ENCODE results near the gene BCAP29. TPM values are rescaled to one million over a fixed set of nuclear protein-coding genes. Genes with fewer than 3 reads are reported as not detected.

BCAP29 gene
- total RNA-seq, 4 donors from 2014 or later, result 36.9 to 107 (median 64.3) TPM

DNA sequence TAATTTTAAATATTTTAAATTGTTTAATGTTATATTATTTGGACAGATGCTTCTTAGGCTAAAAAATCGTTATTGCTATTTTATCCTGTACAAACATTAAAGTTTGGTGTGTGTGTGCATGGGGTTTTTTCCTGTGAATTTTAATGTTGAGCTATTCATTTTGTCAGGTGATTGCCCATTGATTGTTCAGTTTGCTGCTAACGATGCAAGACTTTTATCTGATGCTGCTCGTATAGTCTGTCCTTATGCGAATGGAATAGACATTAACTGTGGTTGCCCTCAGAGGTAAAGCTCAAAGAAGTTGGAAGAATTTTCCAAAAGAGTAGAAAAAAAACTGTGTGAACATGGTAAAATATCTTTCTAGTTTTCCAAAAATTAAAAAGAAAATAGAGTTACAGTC is 6.5 kb upstream of the BCAP29 start:
- H3K27me3 ChIP-seq, result no peaks in the 10 kb centered on the region
- DNase-seq (ENCODE audit: low spot score in 2 of 2), result no peak
- TF ChIP-seq, protein P1, sequence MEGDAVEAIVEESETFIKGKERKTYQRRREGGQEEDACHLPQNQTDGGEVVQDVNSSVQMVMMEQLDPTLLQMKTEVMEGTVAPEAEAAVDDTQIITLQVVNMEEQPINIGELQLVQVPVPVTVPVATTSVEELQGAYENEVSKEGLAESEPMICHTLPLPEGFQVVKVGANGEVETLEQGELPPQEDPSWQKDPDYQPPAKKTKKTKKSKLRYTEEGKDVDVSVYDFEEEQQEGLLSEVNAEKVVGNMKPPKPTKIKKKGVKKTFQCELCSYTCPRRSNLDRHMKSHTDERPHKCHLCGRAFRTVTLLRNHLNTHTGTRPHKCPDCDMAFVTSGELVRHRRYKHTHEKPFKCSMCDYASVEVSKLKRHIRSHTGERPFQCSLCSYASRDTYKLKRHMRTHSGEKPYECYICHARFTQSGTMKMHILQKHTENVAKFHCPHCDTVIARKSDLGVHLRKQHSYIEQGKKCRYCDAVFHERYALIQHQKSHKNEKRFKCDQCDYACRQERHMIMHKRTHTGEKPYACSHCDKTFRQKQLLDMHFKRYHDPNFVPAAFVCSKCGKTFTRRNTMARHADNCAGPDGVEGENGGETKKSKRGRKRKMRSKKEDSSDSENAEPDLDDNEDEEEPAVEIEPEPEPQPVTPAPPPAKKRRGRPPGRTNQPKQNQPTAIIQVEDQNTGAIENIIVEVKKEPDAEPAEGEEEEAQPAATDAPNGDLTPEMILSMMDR (IDR thresholded peaks at IDR 0.05), result no peak
- TF ChIP-seq EP300 (IDR thresholded peaks at IDR 0.05), result no peak
- no peak for TF ChIP-seq POLR2A (IDR thresholded peaks at IDR 0.05)
- no peak for TF ChIP-seq POLR2AphosphoS5 (IDR thresholded peaks at IDR 0.05)
- 93% methylated on average over 4 of the region's 4 CpGs for WGBS
- H3K4me1 ChIP-seq, result no peaks in the 10 kb centered on the region
- H3K36me3 ChIP-seq, result peaks cover 27% of the 10 kb centered on the region
- H3K4me3 ChIP-seq, result no peak overlapping the region
- no peak overlapping the region for H3K27ac ChIP-seq
- H3K9me3 ChIP-seq, result no peaks in the 10 kb centered on the region

DNA sequence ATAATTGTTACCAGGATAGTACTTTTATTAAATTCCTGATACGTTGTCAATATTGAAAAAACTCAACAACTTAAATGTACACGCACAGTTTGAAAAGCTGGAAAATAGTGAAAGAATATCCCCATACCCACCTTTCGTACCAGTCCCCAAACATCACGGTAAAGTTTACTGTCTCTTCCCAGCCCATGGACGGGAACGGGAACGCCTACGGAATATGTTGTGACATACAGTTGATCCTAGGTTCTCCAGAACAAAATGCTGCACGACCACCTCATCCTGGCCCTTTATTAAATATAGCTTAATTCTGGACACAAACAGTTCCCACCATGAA is 527 bp upstream of the BCAP29 start:
- no peaks in the 10 kb centered on the region for H3K27me3 ChIP-seq
- DNase-seq (ENCODE audit: low spot score in 2 of 2), result no peak
- whole genome bisulfite sequencing, result 3% methylated on average over 9 of the region's 9 CpGs

DNA sequence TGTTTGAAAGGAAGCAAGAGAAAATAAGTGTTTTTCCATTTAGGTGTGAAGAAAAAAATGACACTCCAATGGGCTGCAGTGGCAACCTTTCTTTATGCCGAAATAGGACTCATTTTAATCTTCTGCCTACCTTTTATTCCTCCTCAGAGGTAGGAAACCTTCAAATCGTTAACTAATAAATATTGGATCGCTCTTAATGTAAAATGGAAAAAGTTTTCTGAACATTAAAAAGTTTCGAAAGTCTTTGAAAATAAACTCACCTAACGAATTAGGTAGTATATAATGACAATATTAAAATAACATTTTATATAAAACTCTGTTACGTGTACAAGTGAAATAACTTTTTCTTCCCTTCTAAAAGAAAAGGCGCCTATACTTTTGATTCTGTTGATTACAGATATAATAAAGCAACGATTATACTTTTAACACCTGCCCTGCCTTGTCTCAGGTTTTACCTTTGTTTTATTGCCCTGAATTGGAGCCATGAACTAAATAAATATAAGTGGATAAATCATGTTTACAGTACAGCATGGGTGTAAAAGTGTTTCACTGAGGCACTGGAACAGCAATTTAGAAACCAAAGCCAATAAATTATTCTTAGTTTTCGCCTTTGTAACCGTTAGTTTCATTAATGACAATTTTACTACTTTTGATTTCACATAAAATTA is 804 bp downstream of the BCAP29 start:
- WGBS, result 23% methylated on average over 10 of the region's 10 CpGs
- Histone ChIP-seq H3K36me3 (peaks cover 13% of the 10 kb centered on the region), H3K9me3 (no peaks in the 10 kb centered on the region), H3K27me3 (no peaks in the 10 kb centered on the region), H3K27ac (peak overlapping the region; percentile 91), H3K4me1 (peaks cover 30% of the 10 kb centered on the region), H3K4me3 (peak overlapping the region; percentile 73)
- no peak for DNase-seq (ENCODE audit: low spot score in 2 of 2)
- TF ChIP-seq, protein P1 (IDR thresholded peaks at IDR 0.05), result no peak
- no peak for TF ChIP-seq POLR2AphosphoS5 (IDR thresholded peaks at IDR 0.05)
- no peak for TF ChIP-seq EP300 (IDR thresholded peaks at IDR 0.05)
- TF ChIP-seq POLR2A (IDR thresholded peaks at IDR 0.05), result no peak

More for the DNA sequence above, 527 bp upstream of the BCAP29 start:
- H3K27ac ChIP-seq, result peak overlapping the region; percentile 91
- H3K9me3 ChIP-seq, result no peaks in the 10 kb centered on the region
- peak overlapping the region; percentile 73 for H3K4me3 ChIP-seq
- peaks cover 30% of the 10 kb centered on the region for H3K4me1 ChIP-seq
- TF ChIP-seq EP300 (IDR thresholded peaks at IDR 0.05), result no peak
- no peak for TF ChIP-seq POLR2AphosphoS5 (IDR thresholded peaks at IDR 0.05)
- TF ChIP-seq, protein P1 (IDR thresholded peaks at IDR 0.05), result no peak
- TF ChIP-seq POLR2A (IDR thresholded peaks at IDR 0.05), result no peak
- H3K36me3 ChIP-seq, result peaks cover 11% of the 10 kb centered on the region

DNA sequence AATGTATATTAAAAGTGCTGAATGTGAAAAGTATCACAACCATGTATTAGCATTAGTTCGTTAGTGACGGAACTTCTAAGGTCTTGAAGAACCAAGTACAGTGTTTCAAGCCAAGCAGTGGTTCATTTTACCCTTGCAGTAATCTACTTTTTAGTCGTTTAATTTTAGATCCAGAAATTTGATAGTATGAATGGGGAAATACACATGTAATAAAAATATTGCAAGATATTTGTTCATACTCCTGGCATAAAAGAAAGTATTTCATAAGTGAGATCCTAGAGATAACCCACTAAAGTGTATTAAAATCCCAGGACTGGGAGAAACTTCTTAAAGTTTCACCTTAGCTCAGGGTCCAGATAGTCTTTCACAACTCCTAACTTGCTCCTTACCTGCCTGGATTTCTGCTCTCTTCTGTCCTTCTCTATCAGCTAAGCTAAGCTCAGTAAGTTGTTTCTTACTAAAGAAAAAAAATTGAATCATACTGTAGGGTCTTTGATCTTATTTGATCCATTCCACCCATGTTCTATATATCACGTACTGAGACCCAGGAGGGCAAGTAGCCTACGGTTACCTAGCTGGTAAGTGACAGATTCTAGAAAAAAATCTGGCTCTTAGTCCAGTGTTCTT is 1.5 kb downstream of the BCAP29 start:
- no peak for DNase-seq (ENCODE audit: low spot score in 2 of 2)
- Histone ChIP-seq H3K36me3 (peaks cover 13% of the 10 kb centered on the region), H3K9me3 (no peaks in the 10 kb centered on the region), H3K27me3 (no peaks in the 10 kb centered on the region), H3K27ac (peak overlapping the region; percentile 21), H3K4me3 (peak overlapping the region; percentile 73), H3K4me1 (peaks cover 30% of the 10 kb centered on the region)
- TF ChIP-seq, protein P1 (IDR thresholded peaks at IDR 0.05), result no peak
- TF ChIP-seq POLR2AphosphoS5 (IDR thresholded peaks at IDR 0.05), result no peak
- no peak for TF ChIP-seq POLR2A (IDR thresholded peaks at IDR 0.05)
- no peak for TF ChIP-seq EP300 (IDR thresholded peaks at IDR 0.05)
- 39% methylated on average over 5 of the region's 5 CpGs for WGBS

DNA sequence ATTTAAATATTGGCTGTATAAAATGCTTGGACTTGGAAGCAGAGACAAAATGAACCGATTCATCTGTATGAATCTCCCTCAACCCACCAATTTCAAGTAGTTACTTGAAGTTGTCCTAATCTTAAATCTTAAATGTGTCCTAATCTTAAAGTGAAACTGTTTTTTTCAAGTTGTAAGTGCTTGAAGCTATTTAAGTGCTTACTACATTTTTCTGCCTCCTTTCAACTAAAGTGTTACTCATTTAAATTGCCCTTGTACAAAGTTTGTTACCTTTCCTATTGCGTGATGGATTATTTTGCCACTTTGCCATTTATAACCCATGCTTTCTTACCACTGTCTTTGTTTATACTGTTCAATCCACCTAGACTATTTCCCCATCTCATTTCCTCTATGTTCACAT is 2.8 kb downstream of the BCAP29 start:
- Histone ChIP-seq H3K9me3 (no peaks in the 10 kb centered on the region), H3K27ac (no peak overlapping the region), H3K4me3 (no peak overlapping the region), H3K27me3 (no peaks in the 10 kb centered on the region), H3K4me1 (peaks cover 30% of the 10 kb centered on the region), H3K36me3 (peaks cover 13% of the 10 kb centered on the region)
- WGBS, result 50% methylated on average over 2 of the region's 2 CpGs
- TF ChIP-seq, protein P1 (IDR thresholded peaks at IDR 0.05), result no peak
- TF ChIP-seq POLR2AphosphoS5 (IDR thresholded peaks at IDR 0.05), result no peak
- no peak for TF ChIP-seq EP300 (IDR thresholded peaks at IDR 0.05)
- no peak for TF ChIP-seq POLR2A (IDR thresholded peaks at IDR 0.05)
- no peak for DNase-seq (ENCODE audit: low spot score in 2 of 2)

Data from suprapubic skin (tissue), 4 donors.